HCT116 (cell line): ENCODE measurements around the gene SUMO3. TPM values are rescaled to one million over a fixed set of nuclear protein-coding genes. Genes with fewer than 3 reads are reported as not detected.

Experiments used
- ATAC-seq: fragments of 200-7000 bp; cut with Tn5 transposase; 2 replicates; pipeline ENCODE4 v1.9.1; 2020; ENCODE audit warnings: mild to moderate bottlenecking, moderate library complexity
- BruUV-seq: library from RNA; stranded (reverse); fragments of 400-500 nt; replicated peaks from 2 replicates; lab custom pipeline; 2021; lab: Mats Ljungman, UMichigan
- CTCF ChIA-PET: fragments of 300-600 bp; sonication (Branson Sonifier 250); formaldehyde crosslinking; loops from one replicate; lab custom pipeline; 2021; ENCODE audit warnings: antibody characterized with exemption; lab: Charles Lee
- POLR2A ChIA-PET: fragments of 300-600, 350-600 bp; sonication (Branson Sonifier 250); formaldehyde crosslinking; loops from one replicate; lab custom pipeline; 2021; ENCODE audit warnings: antibody characterized with exemption; lab: Charles Lee
- RAD21 ChIA-PET, 2 experiments: fragments of 300-600 bp; sonication (Branson Sonifier 250); formaldehyde crosslinking; loops; one replicate each; lab custom pipeline; 2023; ENCODE audit warnings: low total read pairs in 2 of 2; ENCODE audit not compliant: uncharacterized antibody in 2 of 2, unreplicated experiment in 2 of 2, low non-redundant PET in 1 of 2; lab: Charles Lee
- DNase-seq: peaks from one replicate; pipeline ENCODE4 v3.0.0-alpha.2; 2010; ENCODE audit warnings: low read depth, low spot score
- H2AFZ ChIP-seq: fragments of 200-600 bp; shearing (Covaris generic), sonication (generic); 2 replicates; pipeline ENCODE4 v1.6.1; 2017; ENCODE audit warnings: low read depth, mixed run types, mixed read lengths, antibody characterized with exemption, low read length; ENCODE audit not compliant: poor library complexity, severe bottlenecking
- H3K27ac ChIP-seq: 2 replicates; pipeline ENCODE4 v1.5.1; 2012; ENCODE audit warnings: low read depth, low read length
- H3K27me3 ChIP-seq: fragments of 200-600 bp; sonication (generic); 2 replicates; pipeline ENCODE4 v1.6.1; 2016; ENCODE audit warnings: mixed run types, low read length, mixed read lengths; ENCODE audit not compliant: insufficient read depth
- H3K36me3 ChIP-seq, 2 experiments: fragments of 200-500 bp in 1 of 2; fragments of 200-600 bp in 1 of 2; sonication (Bioruptor generic) in 1 of 2; sonication (generic) in 1 of 2; 2 replicates each; pipeline versions ENCODE4 v1.5.1 to v1.6.1; 2014 to 2016; ENCODE audit warnings: low read length in 2 of 2, inconsistent platforms in 1 of 2, mixed read lengths in 1 of 2, mixed run types in 1 of 2; ENCODE audit not compliant: insufficient read depth in 2 of 2, control insufficient read depth in 1 of 2
- H3K4me1 ChIP-seq, 2 experiments: fragments of 200-600 bp in 1 of 2; sonication (generic) in 1 of 2; 2 replicates each; pipeline versions ENCODE4 v1.5.1 to v1.6.1; 2012 to 2017; ENCODE audit warnings: low read length in 2 of 2, inconsistent platforms in 1 of 2, mild to moderate bottlenecking in 1 of 2, mixed read lengths in 1 of 2, mixed run types in 1 of 2, moderate library complexity in 1 of 2; ENCODE audit not compliant: insufficient read depth in 2 of 2, control insufficient read depth in 1 of 2
- H3K4me2 ChIP-seq: fragments of 200-600 bp; sonication (generic); 2 replicates; pipeline ENCODE4 v1.6.1; 2017; ENCODE audit warnings: mixed run types, low read length, mixed read lengths
- H3K4me3 ChIP-seq, 2 experiments: fragments of 200-600 bp in 1 of 2; sonication (generic) in 1 of 2; replicated peaks in 1 of 2; 2 replicates each; pipeline ENCODE4 v1.5.1; 2011 to 2016; ENCODE audit warnings: low read length in 2 of 2, control low read depth in 1 of 2, low read depth in 1 of 2, mild to moderate bottlenecking in 1 of 2, mixed read lengths in 1 of 2, mixed run types in 1 of 2
- H3K79me2 ChIP-seq: fragments of 200-600 bp; sonication (generic); 2 replicates; pipeline ENCODE4 v1.6.1; 2017; ENCODE audit warnings: mild to moderate bottlenecking, mixed run types, low read length, moderate library complexity, mixed read lengths; ENCODE audit not compliant: insufficient read depth
- H3K9ac ChIP-seq: fragments of 200-600 bp; sonication (generic); 2 replicates; pipeline ENCODE4 v1.6.1; 2016; ENCODE audit warnings: low read length, mixed read lengths
- H3K9me2 ChIP-seq: fragments of 200-600 bp; sonication (generic), shearing (Covaris generic); 2 replicates; pipeline ENCODE4 v1.6.1; 2017; ENCODE audit warnings: mixed run types, mild to moderate bottlenecking, moderate library complexity; ENCODE audit not compliant: insufficient read depth
- H3K9me3 ChIP-seq, 2 experiments: fragments of 200-500 bp in 1 of 2; fragments of 200-600 bp in 1 of 2; sonication (Bioruptor generic) in 1 of 2; sonication (generic) in 1 of 2; 2 replicates each; pipeline ENCODE4 v1.6.1; 2014 to 2017; ENCODE audit warnings: low read length in 2 of 2, mixed read lengths in 2 of 2, inconsistent platforms in 1 of 2, low read depth in 1 of 2, mild to moderate bottlenecking in 1 of 2, mixed run types in 1 of 2, moderate library complexity in 1 of 2; ENCODE audit not compliant: control insufficient read depth in 1 of 2, insufficient read depth in 1 of 2
- H4K20me1 ChIP-seq: fragments of 200-600 bp; sonication (generic), shearing (Covaris generic); 2 replicates; pipeline ENCODE4 v1.6.1; 2017; ENCODE audit warnings: mixed run types, mild to moderate bottlenecking, moderate library complexity; ENCODE audit not compliant: insufficient read depth
- ATF3 ChIP-seq: IDR thresholded peaks from 2 replicates; pipeline ENCODE4 v1.6.1; 2012
- EGR1 ChIP-seq: IDR thresholded peaks from 2 replicates; pipeline ENCODE4 v1.6.1; 2012; ENCODE audit warnings: low read depth
- RAD21 ChIP-seq: IDR thresholded peaks from 2 replicates; pipeline ENCODE4 v1.6.1; 2012; ENCODE audit warnings: low read depth, mild to moderate bottlenecking
- ZBTB33 ChIP-seq: IDR thresholded peaks from 2 replicates; pipeline ENCODE4 v1.6.1; 2011; ENCODE audit warnings: mild to moderate bottlenecking, low read length, moderate library complexity; ENCODE audit not compliant: insufficient replicate concordance; ENCODE audit errors: extremely low read depth
- intact Hi-C: fragments of 100-400 bp; cut with micrococcal nuclease; formaldehyde crosslinking; loops from 2 replicates; pipeline ENCODE4 v1.10.0; 2022
- total RNA-seq: library from RNA; stranded (reverse); gene quantifications from one replicate; pipeline ENCODE4 v1.2.1, GENCODE V29; 2021; ENCODE audit not compliant: unreplicated experiment

Gene SUMO3
- total RNA-seq, 1 experiment from 2014 or later, result 31.5 TPM

GRCh38 chr21:44853601-44854390 lies 35.9 kb upstream of the SUMO3 start:
- H2AFZ ChIP-seq, result no peak overlapping the region
- DNase-seq (no peak), ATAC-seq (no peak)
- no peak overlapping the region for H3K9ac ChIP-seq
- H3K9me3 ChIP-seq, result no peaks in the 10 kb centered on the region
- intact Hi-C loops, result no loop called here
- no peak for TF ChIP-seq ATF3
- no peak for TF ChIP-seq EGR1
- TF ChIP-seq ZBTB33, result no peak
- no peak overlapping the region for H3K4me2 ChIP-seq
- H3K27ac ChIP-seq, result no peak overlapping the region
- CTCF ChIA-PET, result no interaction called here
- H3K9me2 ChIP-seq, result no peaks in the 10 kb centered on the region
- POLR2A ChIA-PET, result no interaction called here
- RAD21 ChIA-PET, result no interaction called here
- H3K36me3 ChIP-seq, result peaks cover 28 to 45% of the 10 kb centered on the region in 2 experiments
- BruUV-seq, result no TSS peak
- H3K27me3 ChIP-seq, result no peaks in the 10 kb centered on the region
- no peak overlapping the region for H3K4me3 ChIP-seq
- no peaks in the 10 kb centered on the region for H4K20me1 ChIP-seq
- peaks cover 27% of the 10 kb centered on the region for H3K79me2 ChIP-seq
- H3K4me1 ChIP-seq, result no peaks in the 10 kb centered on the region; a peak in 1 of 4 replicates

GRCh38 chr21:44850905-44851657 lies 33.2 kb upstream of the SUMO3 start:
- Histone ChIP-seq H2AFZ (no peak overlapping the region), H3K9me2 (no peaks in the 10 kb centered on the region), H3K4me2 (no peak overlapping the region), H4K20me1 (no peaks in the 10 kb centered on the region), H3K27me3 (no peaks in the 10 kb centered on the region), H3K9me3 (no peaks in the 10 kb centered on the region), H3K27ac (no peak overlapping the region), H3K9ac (no peak overlapping the region), H3K79me2 (peaks cover 15% of the 10 kb centered on the region; the same call in 1 of the 2 replicates), H3K4me3 (no peak overlapping the region), H3K36me3 (peaks cover 21 to 40% of the 10 kb centered on the region in 2 experiments; a peak in 3 of 4 replicates), H3K4me1 (peaks cover 3 to 8% of the 10 kb centered on the region in 2 experiments; a peak in 3 of 4 replicates)
- ChIA-PET POLR2A (no interaction called here), CTCF (no interaction called here), RAD21 (no interaction called here)
- intact Hi-C loops, result no loop called here
- BruUV-seq, result no TSS peak
- no peak for TF ChIP-seq RAD21
- DNase-seq, result no peak
- ATAC-seq, result no peak
